Measurements from ENCODE around the gene LFNG. TPM values are rescaled to one million over a fixed set of nuclear protein-coding genes. Genes with fewer than 3 reads are reported as not detected.
"Not testable (repeated sequence)": the region's sequence is repeated elsewhere in the genome, so short reads cannot be mapped to it uniquely, and the experiment has no call there.

The LFNG gene
- total RNA-seq, 2 donors from 2014 or later: 16.0 to 47.2 TPM

GRCh38 chr7:2532816-2533215 lies 13.2 kb downstream of the LFNG start:
- not testable (repeated sequence) for H3K36me3 Mint-ChIP-seq (ENCODE audit: low read depth); H3K9me3 ChIP-seq (ENCODE audit: control insufficient read depth, low read length)

GRCh38 chr7:2533566-2533965 lies 14.0 kb downstream of the LFNG start:
- peaks cover 11% of the 10 kb centered on the region for H3K9me3 Mint-ChIP-seq
- not testable (repeated sequence) for DNase-seq; H3K36me3 ChIP-seq (ENCODE audit: control insufficient read depth, insufficient read depth, low read length); H3K4me1 Mint-ChIP-seq; H3K4me3 Mint-ChIP-seq; H3K27me3 Mint-ChIP-seq (ENCODE audit: insufficient read depth); H3K36me3 Mint-ChIP-seq (ENCODE audit: low read depth); H3K27me3 ChIP-seq (ENCODE audit: control insufficient read depth, insufficient read depth, low read length, poor library complexity, severe bottlenecking); H3K4me3 ChIP-seq (ENCODE audit: low read length); H3K9me3 ChIP-seq (ENCODE audit: control insufficient read depth, low read length); H3K4me1 ChIP-seq (ENCODE audit: control insufficient read depth, insufficient read depth, low read length); H3K27ac ChIP-seq (ENCODE audit: low read depth, low read length); H3K27ac Mint-ChIP-seq; H3K9ac ChIP-seq (ENCODE audit: extremely low read depth, low read length, poor library complexity, severe bottlenecking)
- no CpG with 5 or more reads among the region's 8 CpGs for WGBS, 2 experiments (ENCODE audit: insufficient coverage in 1 of 2, insufficient read length in 1 of 2)

More at GRCh38 chr7:2532816-2533215, 13.2 kb downstream of the LFNG start:
- not testable (repeated sequence) for H3K4me3 Mint-ChIP-seq; H3K4me3 ChIP-seq (ENCODE audit: low read length); H3K36me3 ChIP-seq (ENCODE audit: control insufficient read depth, insufficient read depth, low read length); DNase-seq; H3K27me3 Mint-ChIP-seq (ENCODE audit: insufficient read depth); H3K27me3 ChIP-seq (ENCODE audit: control insufficient read depth, insufficient read depth, low read length, poor library complexity, severe bottlenecking); H3K27ac ChIP-seq (ENCODE audit: low read depth, low read length); H3K9ac ChIP-seq (ENCODE audit: extremely low read depth, low read length, poor library complexity, severe bottlenecking); H3K27ac Mint-ChIP-seq
- H3K4me1 ChIP-seq (ENCODE audit: control insufficient read depth, insufficient read depth, low read length): peaks cover 11% of the 10 kb centered on the region
- Mint-ChIP-seq H3K9me3 (peaks cover 11% of the 10 kb centered on the region), H3K4me1 (peaks cover 12% of the 10 kb centered on the region)
- WGBS, 2 experiments (ENCODE audit: insufficient coverage in 1 of 2, insufficient read length in 1 of 2): 93 to 100% methylated on average over 1 to 4 of the region's 8 CpGs

GRCh38 chr7:2534214-2534613 lies 14.6 kb downstream of the LFNG start:
- H3K36me3 Mint-ChIP-seq (ENCODE audit: low read depth): peaks cover 14% of the 10 kb centered on the region
- not testable (repeated sequence) for H3K27me3 ChIP-seq (ENCODE audit: control insufficient read depth, insufficient read depth, low read length, poor library complexity, severe bottlenecking); H3K36me3 ChIP-seq (ENCODE audit: control insufficient read depth, insufficient read depth, low read length); H3K27ac ChIP-seq (ENCODE audit: low read depth, low read length); H3K4me3 Mint-ChIP-seq; H3K9ac ChIP-seq (ENCODE audit: extremely low read depth, low read length, poor library complexity, severe bottlenecking); H3K27me3 Mint-ChIP-seq (ENCODE audit: insufficient read depth); H3K4me1 ChIP-seq (ENCODE audit: control insufficient read depth, insufficient read depth, low read length); DNase-seq; H3K9me3 ChIP-seq (ENCODE audit: control insufficient read depth, low read length); H3K27ac Mint-ChIP-seq; H3K4me1 Mint-ChIP-seq; H3K4me3 ChIP-seq (ENCODE audit: low read length)
- 95% methylated on average over 15 of the region's 34 CpGs; no CpG with 5 or more reads in 1 of the 2 experiments for WGBS, 2 experiments (ENCODE audit: insufficient coverage in 1 of 2, insufficient read length in 1 of 2)
- peaks cover 11% of the 10 kb centered on the region for H3K9me3 Mint-ChIP-seq

- not testable (repeated sequence) for H3K4me3 ChIP-seq (ENCODE audit: low read length); DNase-seq; H3K27ac ChIP-seq (ENCODE audit: low read depth, low read length); H3K27me3 ChIP-seq (ENCODE audit: control insufficient read depth, insufficient read depth, low read length, poor library complexity, severe bottlenecking); H3K36me3 ChIP-seq (ENCODE audit: control insufficient read depth, insufficient read depth, low read length); H3K27me3 Mint-ChIP-seq (ENCODE audit: insufficient read depth); H3K27ac Mint-ChIP-seq; H3K4me3 Mint-ChIP-seq; H3K9ac ChIP-seq (ENCODE audit: extremely low read depth, low read length, poor library complexity, severe bottlenecking); H3K9me3 ChIP-seq (ENCODE audit: control insufficient read depth, low read length); H3K4me1 ChIP-seq (ENCODE audit: control insufficient read depth, insufficient read depth, low read length); H3K4me1 Mint-ChIP-seq
- WGBS, 2 experiments (ENCODE audit: insufficient coverage in 1 of 2, insufficient read length in 1 of 2): 92 to 94% methylated on average over 9 to 16 of the region's 19 CpGs
- peaks cover 24% of the 10 kb centered on the region for H3K36me3 Mint-ChIP-seq (ENCODE audit: low read depth)
- peaks cover 11% of the 10 kb centered on the region for H3K9me3 Mint-ChIP-seq
Measured at GRCh38 chr7:2535872-2536627, 16.5 kb downstream of the LFNG start.

Data from endodermal cell (in vitro differentiated cells).